ENCODE results near the gene LPCAT1.

- TF ChIP-seq CTCF (IDR thresholded peaks at IDR 0.05) (no peak), POLR2A (IDR thresholded peaks at IDR 0.05) (no peak)
Observed at GRCh38 chr5:1478271-1479035, 45.3 kb downstream of the LPCAT1 start.
